Measurements from ENCODE around the gene ZDHHC14. TPM values are rescaled to one million over a fixed set of nuclear protein-coding genes. Genes with fewer than 3 reads are reported as not detected.
A peak's percentile ranks its signal among the peaks of the same experiment; 100 is the strongest.

The ZDHHC14 gene
- total and polyA plus RNA-seq, 2 of the 8 experiments (the other 6 are each of a cell fraction or from before 2014, with no cell fraction given): 2.9 to 5.3 TPM

DNA sequence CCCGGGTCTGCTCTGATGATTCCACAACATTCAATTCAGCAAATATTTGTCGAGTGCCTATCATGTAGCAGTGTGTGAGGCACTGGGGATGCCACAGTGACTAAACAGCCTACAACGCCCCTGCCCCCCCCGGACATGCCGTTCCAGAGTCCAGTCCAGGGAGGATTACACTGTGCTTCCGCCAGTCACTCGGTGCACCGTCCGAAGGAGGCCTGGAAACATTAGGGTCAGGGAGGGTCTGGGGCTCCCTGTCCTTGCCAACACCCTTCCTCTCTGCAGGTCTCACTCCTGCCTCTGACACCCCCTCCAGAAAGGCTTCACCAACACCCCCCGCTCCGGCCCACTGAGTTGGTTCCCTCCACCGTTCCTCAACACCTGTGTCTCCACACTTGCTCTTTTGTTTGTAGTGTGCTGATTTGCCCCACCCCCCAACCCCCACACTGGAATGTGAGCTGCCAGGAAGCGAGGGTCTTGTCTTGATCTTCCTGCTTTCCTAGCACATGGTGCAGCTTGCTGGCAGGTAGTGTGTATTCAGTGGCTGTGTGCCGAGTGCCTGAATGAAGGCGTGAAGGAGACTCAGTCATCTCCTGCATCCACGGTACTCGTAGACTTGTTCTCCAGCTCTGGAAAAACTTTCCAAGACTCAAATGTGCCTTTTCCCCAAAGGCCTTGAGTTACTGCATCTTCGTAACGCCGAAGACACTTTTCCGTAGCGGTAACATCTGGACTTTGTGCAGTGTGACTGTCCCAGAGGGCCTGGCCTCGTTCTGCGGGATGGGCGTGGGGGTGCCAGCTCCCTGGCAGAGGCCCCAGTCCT, 150.4 kb downstream of the ZDHHC14 start:
- Histone ChIP-seq H4K8ac (ENCODE audit: extremely low read depth, insufficient read depth, low read length) (peak overlapping the region; percentile 51; the same call in 1 of the 2 replicates), H4K91ac (replicated peaks; ENCODE audit: insufficient read length, low read length) (peak overlapping the region; percentile 88), H3K4ac (replicated peaks; ENCODE audit: insufficient read length, low read depth, low read length) (peak overlapping the region; percentile 96), H3K4me2 (ENCODE audit: insufficient read depth in 1 of 2, low read depth in 2 of 2, low read length in 2 of 2) (peak overlapping the region; percentile 2 to 16; a peak in 1 of 4 replicates), H3K23ac (ENCODE audit: insufficient read length) (no peak overlapping the region), H4K5ac (ENCODE audit: insufficient read length, low read depth, low read length) (no peak overlapping the region), H2BK12ac (ENCODE audit: low read depth, low read length) (peak overlapping the region; percentile 94; the same call in 1 of the 2 replicates), H3K4me3 (ENCODE audit: extremely low read depth in 1 of 4, insufficient read depth in 2 of 4, low read depth in 3 of 4, low read length in 4 of 4) (no peak overlapping the region; a peak in 1 of 8 replicates), H3K36me3 (ENCODE audit: control insufficient read depth in 2 of 4, insufficient read depth in 4 of 4, low read length in 3 of 4) (no peaks in the 10 kb centered on the region), H2AFZ (ENCODE audit: low read length) (no peak overlapping the region; the same call in 1 of the 2 replicates), H3K9ac (replicated peaks in 1 of 4; ENCODE audit: extremely low read depth in 1 of 4, low read depth in 3 of 4, low read length in 3 of 4) (no peak overlapping the region), H3K23me2 (ENCODE audit: low read depth, low read length) (no peaks in the 10 kb centered on the region), H3K79me2 (ENCODE audit: control insufficient read depth in 1 of 2, insufficient read depth in 2 of 2, low read length in 2 of 2) (no peaks in the 10 kb centered on the region), H3K56ac (replicated peaks; ENCODE audit: insufficient read length, low read depth, low read length) (no peak overlapping the region), H3K18ac (ENCODE audit: extremely low read depth, low read length) (peak overlapping the region; percentile 89), H3K9me3 (ENCODE audit: insufficient read depth in 2 of 2, low read depth in 1 of 2, low read length in 1 of 2) (no peaks in the 10 kb centered on the region), H2BK120ac (replicated peaks; ENCODE audit: low read depth, low read length) (peak overlapping the region; percentile 81), H2BK15ac (ENCODE audit: low read length) (peak overlapping the region; percentile 53; the same call in 1 of the 2 replicates), H2BK5ac (ENCODE audit: low read depth, low read length) (peak overlapping the region; percentile 93; the same call in 1 of the 2 replicates), H4K20me1 (replicated peaks in 1 of 2; ENCODE audit: control insufficient read depth in 1 of 2, insufficient read depth in 2 of 2, low read length in 2 of 2) (no peaks in the 10 kb centered on the region), H3K27me3 (replicated peaks in 1 of 4; ENCODE audit: control insufficient read depth in 3 of 4, extremely low read depth in 1 of 4, insufficient read depth in 3 of 4, low read length in 3 of 4) (0 out of 7 replicates have a peak, but pooled peaks cover 0 to 2% (median 0%) of the 10 kb centered on the region in 4 experiments), H3K27ac (ENCODE audit: low read depth, low read length) (no peak overlapping the region), H2AK5ac (ENCODE audit: low read depth, low read length) (peak overlapping the region; percentile 84), H3K4me1 (replicated peaks in 1 of 4; ENCODE audit: control insufficient read depth in 3 of 4, insufficient read depth in 4 of 4, low read length in 3 of 4) (peaks cover 11 to 31% (median 23%) of the 10 kb centered on the region in 4 experiments), H2BK20ac (ENCODE audit: low read length) (peak overlapping the region; percentile 99), H3K79me1 (ENCODE audit: low read depth, low read length) (no peaks in the 10 kb centered on the region), H3K14ac (ENCODE audit: insufficient read length) (no peak overlapping the region)
- WGBS, 2 experiments (ENCODE audit: extremely low coverage in 1 of 2, insufficient coverage in 1 of 2, insufficient read length in 1 of 2, insufficient replicate concordance in 2 of 2, low coverage in 1 of 2, low lambda C conversion rate in 2 of 2, missing lambda C conversion rate in 1 of 2): 87% methylated on average over 25 of the region's 25 CpGs; no CpG with 5 or more reads in 1 of the 2 experiments
- DNase-seq (ENCODE audit: low read depth in 1 of 2, low spot score in 2 of 2) (no peak), FAIRE-seq (no peak)
- POLR2A ChIA-PET (ENCODE audit: partially characterized antibody): interaction anchor here (0.6 to 1.7 kb wide), 7 partner anchors 12 to 192 kb away, joined by 3 to 7 read pairs (median 3); no protein-coding TSS in a partner anchor
- CTCF ChIA-PET (ENCODE audit: partially characterized antibody): no interaction called here
- TF ChIP-seq ASH2L (IDR thresholded peaks at IDR 0.05; ENCODE audit: low read length) (peak; percentile 77), SP1 (IDR thresholded peaks at IDR 0.05; ENCODE audit: low read depth, low read length) (peak; percentile 73), E2F6 (IDR thresholded peaks at IDR 0.05) (peak; percentile 93), HDAC2 (IDR thresholded peaks at IDR 0.05; ENCODE audit: borderline replicate concordance in 1 of 2, low read depth in 2 of 2, low read length in 2 of 2) (peak in 1 of 2 experiments; percentile 79; a peak in 1 of 4 replicates), YY1 (IDR thresholded peaks at IDR 0.05; ENCODE audit: low read depth, low read length) (0 out of 2 replicates have a peak, but pooled peaks have one; percentile 13), POLR2AphosphoS5 (IDR thresholded peaks at IDR 0.05; ENCODE audit: low read depth, low read length) (0 out of 2 replicates have a peak, but pooled peaks have one; percentile 37), TEAD4 (IDR thresholded peaks at IDR 0.05; ENCODE audit: low read depth, low read length) (peak; percentile 91), JUND (IDR thresholded peaks at IDR 0.05; ENCODE audit: low read length) (0 out of 2 replicates have a peak, but pooled peaks have one; percentile 26), TAF1 (IDR thresholded peaks at IDR 0.05; ENCODE audit: low read depth, low read length) (0 out of 2 replicates have a peak, but pooled peaks have one; percentile 32), RBBP5 (IDR thresholded peaks at IDR 0.05; ENCODE audit: borderline replicate concordance, low read depth, low read length) (0 out of 2 replicates have a peak, but pooled peaks have one; percentile 73), CHD2 (IDR thresholded peaks at IDR 0.05; ENCODE audit: low read length) (no peak)
